ENCODE data around the gene TEN1.

GRCh38 chr17:76018340-76018680 lies 39.3 kb downstream of the TEN1 start:
- TF ChIP-seq, protein P1, sequence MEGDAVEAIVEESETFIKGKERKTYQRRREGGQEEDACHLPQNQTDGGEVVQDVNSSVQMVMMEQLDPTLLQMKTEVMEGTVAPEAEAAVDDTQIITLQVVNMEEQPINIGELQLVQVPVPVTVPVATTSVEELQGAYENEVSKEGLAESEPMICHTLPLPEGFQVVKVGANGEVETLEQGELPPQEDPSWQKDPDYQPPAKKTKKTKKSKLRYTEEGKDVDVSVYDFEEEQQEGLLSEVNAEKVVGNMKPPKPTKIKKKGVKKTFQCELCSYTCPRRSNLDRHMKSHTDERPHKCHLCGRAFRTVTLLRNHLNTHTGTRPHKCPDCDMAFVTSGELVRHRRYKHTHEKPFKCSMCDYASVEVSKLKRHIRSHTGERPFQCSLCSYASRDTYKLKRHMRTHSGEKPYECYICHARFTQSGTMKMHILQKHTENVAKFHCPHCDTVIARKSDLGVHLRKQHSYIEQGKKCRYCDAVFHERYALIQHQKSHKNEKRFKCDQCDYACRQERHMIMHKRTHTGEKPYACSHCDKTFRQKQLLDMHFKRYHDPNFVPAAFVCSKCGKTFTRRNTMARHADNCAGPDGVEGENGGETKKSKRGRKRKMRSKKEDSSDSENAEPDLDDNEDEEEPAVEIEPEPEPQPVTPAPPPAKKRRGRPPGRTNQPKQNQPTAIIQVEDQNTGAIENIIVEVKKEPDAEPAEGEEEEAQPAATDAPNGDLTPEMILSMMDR (IDR thresholded peaks at IDR 0.05) = no peak
- TF ChIP-seq POLR2A (IDR thresholded peaks at IDR 0.05; ENCODE audit: low read depth) = no peak

Data from esophagus muscularis mucosa (tissue), 3 donors.